GM19043 (cell line): Measurements from ENCODE around the gene MARCHF3.

ENCODE experiments used
- ATAC-seq: cut with Tn5 transposase; IDR thresholded peaks from one replicate; pipeline ENCODE4 v1.9.1; 2021; ENCODE audit warnings: low read depth; ENCODE audit not compliant: unreplicated experiment

The MARCHF3 gene

DNA sequence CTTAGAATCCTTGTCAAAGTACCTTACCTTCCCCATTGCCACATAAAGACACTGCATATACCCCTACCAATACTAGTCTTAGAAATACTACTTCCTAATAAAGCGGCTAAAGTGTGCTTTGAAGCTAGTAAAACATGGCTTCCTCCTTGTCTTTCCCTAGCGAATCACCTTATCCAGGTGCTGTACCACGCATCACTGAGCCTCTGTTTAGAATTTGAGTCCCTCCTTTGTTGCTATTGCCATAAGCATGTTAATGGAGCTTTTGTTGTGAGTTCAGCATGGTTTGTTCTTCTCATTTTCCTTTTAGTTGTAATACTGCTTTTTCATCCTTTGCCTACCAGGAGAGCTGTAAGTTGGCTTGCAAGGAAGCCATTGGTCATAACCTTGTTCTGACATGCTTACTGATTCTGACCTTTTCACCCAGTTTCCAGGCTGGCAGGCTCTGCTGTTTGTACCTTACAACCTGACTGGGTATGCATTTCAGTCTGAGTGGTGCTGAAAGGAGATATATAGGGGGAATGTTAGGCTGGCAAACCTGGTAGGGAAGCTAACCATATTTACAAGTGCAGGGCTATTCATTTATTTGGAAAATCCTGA lies 203.6 kb downstream of the MARCHF3 start:
- ATAC-seq, result no peak

DNA sequence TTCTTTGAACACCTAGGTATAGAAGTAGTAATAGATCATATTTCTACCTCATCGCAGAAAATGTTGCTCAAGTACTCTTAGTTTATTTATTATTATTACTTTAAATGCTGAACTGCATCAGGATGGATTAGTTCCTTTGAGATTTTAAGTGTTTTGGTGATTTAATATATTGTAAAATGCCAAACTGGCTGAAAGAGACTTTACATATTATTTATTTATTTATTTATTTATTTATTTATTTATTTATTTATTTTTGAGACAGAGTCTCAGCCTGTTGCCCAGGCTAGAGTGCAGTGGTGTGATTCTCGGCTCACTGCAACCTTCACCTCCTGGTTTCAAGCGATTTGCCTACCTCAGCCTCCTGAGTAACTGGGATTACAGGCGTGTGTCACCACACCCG lies 211.1 kb downstream of the MARCHF3 start:
- ATAC-seq, result no peak

- ATAC-seq, result no peak
Observed at GRCh38 chr5:126818736-126819135, 211.6 kb downstream of the MARCHF3 start.
